DND-41 (cell line): ENCODE results near the gene CDC45.
A peak's percentile ranks its signal among the peaks of the same experiment; 100 is the strongest.

Source experiments
- ATAC-seq: fragments of 200-7000 bp; cut with Tn5 transposase; 3 replicates; pipeline ENCODE4 v1.9.1; 2021; ENCODE audit warnings: low read depth; ENCODE audit not compliant: insufficient read depth
- DNase-seq: peaks from one replicate; pipeline ENCODE4 v3.0.0-alpha.2; 2020
- H2AFZ ChIP-seq: 2 replicates; pipeline ENCODE4 v1.6.0; 2012; ENCODE audit warnings: low read depth, low read length
- H3K27ac ChIP-seq: 2 replicates; pipeline ENCODE4 v1.5.1; 2012; ENCODE audit warnings: low read length, inconsistent platforms
- H3K27me3 ChIP-seq: fragments of 200-600 bp; sonication (generic); 2 replicates; pipeline ENCODE4 v1.6.0; 2012; ENCODE audit warnings: low read length, mild to moderate bottlenecking, inconsistent platforms; ENCODE audit not compliant: insufficient read depth, poor library complexity
- H3K36me3 ChIP-seq: 2 replicates; pipeline ENCODE4 v1.5.1; 2012; ENCODE audit warnings: low read length, inconsistent platforms; ENCODE audit not compliant: insufficient read depth
- H3K4me1 ChIP-seq: 2 replicates; pipeline ENCODE4 v1.5.1; 2012; ENCODE audit warnings: mild to moderate bottlenecking, low read length; ENCODE audit not compliant: insufficient read depth
- H3K4me2 ChIP-seq: 2 replicates; pipeline ENCODE4 v1.6.0; 2012; ENCODE audit warnings: mild to moderate bottlenecking, moderate library complexity, low read length, inconsistent platforms; ENCODE audit not compliant: insufficient read depth
- H3K4me3 ChIP-seq, 2 experiments: fragments of 200-600 bp in 1 of 2; shearing (Covaris generic) in 1 of 2; 2 replicates each; pipeline ENCODE4 v1.5.1; 2012 to 2016; ENCODE audit warnings: inconsistent platforms in 2 of 2, low read length in 2 of 2, mild to moderate bottlenecking in 2 of 2, low read depth in 1 of 2, moderate library complexity in 1 of 2
- H3K79me2 ChIP-seq: 2 replicates; pipeline ENCODE4 v1.6.0; 2012; ENCODE audit warnings: low read length, inconsistent platforms; ENCODE audit not compliant: insufficient read depth
- H3K9ac ChIP-seq: 2 replicates; pipeline ENCODE4 v1.6.0; 2012; ENCODE audit warnings: low read depth, mild to moderate bottlenecking, inconsistent platforms, low read length, moderate library complexity
- H3K9me3 ChIP-seq: 2 replicates; pipeline ENCODE4 v1.5.1; 2012; ENCODE audit warnings: low read length, moderate library complexity, mild to moderate bottlenecking, inconsistent platforms; ENCODE audit not compliant: insufficient read depth, severe bottlenecking
- H4K20me1 ChIP-seq: 2 replicates; pipeline ENCODE4 v1.6.0; 2012; ENCODE audit warnings: low read length; ENCODE audit not compliant: insufficient read depth
- EZH2 ChIP-seq: IDR thresholded peaks from 3 replicates; pipeline ENCODE4 v1.6.1; 2012; ENCODE audit warnings: borderline replicate concordance, low read depth, mild to moderate bottlenecking, moderate library complexity, low read length, inconsistent platforms; ENCODE audit not compliant: severe bottlenecking
- TF ChIP-seq, protein P1 (sequence below): IDR thresholded peaks from 2 replicates; pipeline ENCODE4 v1.5.1; 2012; ENCODE audit warnings: borderline replicate concordance, low read length, moderate library complexity, mild to moderate bottlenecking; ENCODE audit not compliant: poor library complexity, severe bottlenecking; ENCODE audit errors: extremely low read depth

Gene CDC45

DNA sequence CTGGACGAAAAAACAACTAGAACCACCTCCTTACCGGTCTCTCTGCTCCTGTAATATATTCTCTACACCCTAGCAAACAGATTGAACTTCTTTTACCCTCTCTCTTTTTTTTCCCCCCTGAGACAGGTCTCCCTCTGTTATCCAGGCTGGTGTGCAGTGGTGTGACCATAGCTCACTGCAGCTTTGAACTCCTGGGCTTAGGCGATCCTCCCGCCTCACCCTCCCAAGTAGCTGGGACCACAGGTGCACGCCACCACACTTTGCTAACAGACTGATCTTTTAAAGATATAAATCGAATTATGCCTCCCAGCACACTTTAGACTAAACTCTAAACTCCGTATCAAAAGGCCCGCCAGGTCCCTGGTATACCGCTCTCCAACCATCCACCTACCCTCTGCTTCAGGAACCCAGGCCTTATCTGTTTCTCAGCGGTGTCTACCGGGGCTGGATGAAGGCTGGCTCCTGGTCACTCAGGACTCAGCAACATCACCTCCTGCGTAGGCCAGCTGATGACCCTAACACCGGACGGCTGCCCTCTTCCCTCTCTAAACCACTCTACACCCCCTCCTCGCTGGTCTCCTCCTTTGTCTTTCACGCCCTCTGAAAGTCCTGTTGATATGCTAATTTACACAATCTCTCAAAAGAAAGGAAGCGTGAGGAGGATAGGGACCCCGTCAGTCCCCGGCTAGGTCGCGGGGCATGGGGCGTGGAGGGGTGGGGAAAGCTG, 33.0 kb upstream of the CDC45 start:
- Histone ChIP-seq H3K27ac (peak overlapping the region; percentile 90), H3K27me3 (no peaks in the 10 kb centered on the region), H3K4me1 (peaks cover 53% of the 10 kb centered on the region), H3K4me3 (peak overlapping the region; percentile 75 to 92), H4K20me1 (peaks cover 31% of the 10 kb centered on the region), H3K79me2 (peaks cover 81% of the 10 kb centered on the region), H3K36me3 (peaks cover 72% of the 10 kb centered on the region), H3K4me2 (peak overlapping the region; percentile 88), H2AFZ (peak overlapping the region; percentile 69), H3K9ac (peak overlapping the region; percentile 85), H3K9me3 (no peaks in the 10 kb centered on the region)
- DNase-seq (peak; percentile 35), ATAC-seq (no peak; the same call in 2 of the 3 replicates)
- TF ChIP-seq EZH2, result no peak
- TF ChIP-seq, protein P1, sequence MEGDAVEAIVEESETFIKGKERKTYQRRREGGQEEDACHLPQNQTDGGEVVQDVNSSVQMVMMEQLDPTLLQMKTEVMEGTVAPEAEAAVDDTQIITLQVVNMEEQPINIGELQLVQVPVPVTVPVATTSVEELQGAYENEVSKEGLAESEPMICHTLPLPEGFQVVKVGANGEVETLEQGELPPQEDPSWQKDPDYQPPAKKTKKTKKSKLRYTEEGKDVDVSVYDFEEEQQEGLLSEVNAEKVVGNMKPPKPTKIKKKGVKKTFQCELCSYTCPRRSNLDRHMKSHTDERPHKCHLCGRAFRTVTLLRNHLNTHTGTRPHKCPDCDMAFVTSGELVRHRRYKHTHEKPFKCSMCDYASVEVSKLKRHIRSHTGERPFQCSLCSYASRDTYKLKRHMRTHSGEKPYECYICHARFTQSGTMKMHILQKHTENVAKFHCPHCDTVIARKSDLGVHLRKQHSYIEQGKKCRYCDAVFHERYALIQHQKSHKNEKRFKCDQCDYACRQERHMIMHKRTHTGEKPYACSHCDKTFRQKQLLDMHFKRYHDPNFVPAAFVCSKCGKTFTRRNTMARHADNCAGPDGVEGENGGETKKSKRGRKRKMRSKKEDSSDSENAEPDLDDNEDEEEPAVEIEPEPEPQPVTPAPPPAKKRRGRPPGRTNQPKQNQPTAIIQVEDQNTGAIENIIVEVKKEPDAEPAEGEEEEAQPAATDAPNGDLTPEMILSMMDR, result no peak

DNA sequence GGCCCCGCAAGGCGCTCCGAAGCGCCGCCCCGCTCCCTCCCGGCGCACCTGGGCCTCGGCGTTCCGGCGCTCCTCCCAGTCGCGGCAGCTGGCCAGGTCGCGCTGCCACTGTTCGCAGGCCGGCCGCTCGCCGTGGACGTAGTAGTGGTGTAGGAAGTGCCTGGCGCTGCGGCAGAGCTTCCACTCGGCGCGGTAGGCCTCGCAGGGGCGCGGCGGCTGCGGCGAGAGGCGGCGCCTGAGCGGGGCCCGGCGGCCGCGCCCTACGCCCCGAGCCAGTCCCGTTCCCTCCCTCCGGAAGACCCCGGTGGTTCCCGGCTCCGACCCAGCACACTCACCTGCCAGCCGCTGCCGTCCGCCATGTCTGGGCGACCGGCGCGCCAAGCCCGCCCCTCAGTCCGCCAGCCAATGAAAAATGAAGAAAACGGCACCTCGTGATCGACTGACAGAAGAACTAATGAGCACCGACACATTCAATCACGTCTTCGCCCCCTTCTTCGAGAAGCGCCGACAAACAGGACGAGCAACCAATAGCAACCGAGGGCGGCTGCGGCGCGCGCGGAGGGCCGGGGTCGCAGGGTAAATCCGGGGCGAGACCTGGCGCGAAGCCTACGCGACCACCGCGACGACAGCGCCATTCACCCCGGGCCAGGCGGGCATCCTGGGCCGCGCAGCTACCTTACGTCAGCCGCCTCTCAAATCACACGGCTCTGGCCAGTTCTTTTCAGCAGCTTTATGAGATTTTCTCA, 32.2 kb upstream of the CDC45 start, which contains the start of gene C22orf39:
C22orf39 (minus strand) TSS at position 382 of the 746 bp plus-strand sequence; CDS start at position 359, 23 bp downstream.
- DNase-seq, result peak; percentile 95
- H3K79me2 ChIP-seq, result peaks cover 74% of the 10 kb centered on the region
- ATAC-seq, result peak; percentile 90
- TF ChIP-seq, protein P1, result no peak
- H3K9me3 ChIP-seq, result no peaks in the 10 kb centered on the region
- H3K4me3 ChIP-seq, result peak within 1 kb of the TSS; percentile 75 to 92
- H3K36me3 ChIP-seq, result peaks cover 72% of the 10 kb centered on the region
- peak within 1 kb of the TSS; percentile 90 for H3K27ac ChIP-seq
- no peaks in the 10 kb centered on the region for H3K27me3 ChIP-seq
- H2AFZ ChIP-seq, result peak within 1 kb of the TSS; percentile 97
- H4K20me1 ChIP-seq, result peaks cover 26% of the 10 kb centered on the region
- peaks cover 53% of the 10 kb centered on the region for H3K4me1 ChIP-seq
- H3K4me2 ChIP-seq, result peak within 1 kb of the TSS; percentile 88
- H3K9ac ChIP-seq, result peak within 1 kb of the TSS; percentile 85

DNA sequence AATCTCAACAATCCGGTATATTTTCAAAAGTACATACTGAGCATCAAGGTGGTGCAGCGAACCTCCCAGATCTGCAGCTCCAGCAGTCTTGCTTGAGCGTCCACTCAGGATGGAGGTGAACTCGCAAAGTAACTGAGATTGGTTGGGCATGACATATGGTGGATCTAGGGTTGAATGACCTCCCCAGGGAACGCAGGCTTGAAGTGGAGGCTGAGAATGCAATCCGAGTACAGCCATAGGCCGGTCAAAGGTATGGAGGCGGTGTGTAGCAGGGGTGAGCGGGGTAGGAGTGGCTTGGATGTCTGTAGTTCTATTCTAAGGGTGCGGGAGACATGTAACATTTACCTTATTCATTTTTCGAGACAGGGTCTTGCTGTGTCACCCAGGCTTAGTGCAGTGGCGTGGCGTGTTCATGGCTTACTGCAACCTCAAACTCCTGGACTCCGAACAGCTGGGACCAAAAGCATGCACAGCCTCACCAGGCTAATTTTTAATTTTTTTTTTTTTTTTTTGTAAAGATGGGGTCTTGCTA, 31.6 kb upstream of the CDC45 start:
- Histone ChIP-seq H3K9ac (peak overlapping the region; percentile 85), H3K4me2 (peak overlapping the region; percentile 88), H3K79me2 (peaks cover 68% of the 10 kb centered on the region), H3K27me3 (no peaks in the 10 kb centered on the region), H3K4me3 (peak overlapping the region; percentile 75 to 92), H3K27ac (peak overlapping the region; percentile 90), H4K20me1 (peaks cover 23% of the 10 kb centered on the region), H2AFZ (peak overlapping the region; percentile 97), H3K4me1 (peaks cover 53% of the 10 kb centered on the region), H3K9me3 (no peaks in the 10 kb centered on the region), H3K36me3 (peaks cover 74% of the 10 kb centered on the region)
- ATAC-seq, result peak; percentile 44
- DNase-seq, result peak; percentile 59
- TF ChIP-seq EZH2, result no peak
- TF ChIP-seq, protein P1, result no peak
